Keratinocyte (primary cell): Measurements from ENCODE around the gene NCOR1. TPM values are rescaled to one million over a fixed set of nuclear protein-coding genes. Genes with fewer than 3 reads are reported as not detected.

ENCODE experiments used
- DNase-seq: peaks from one replicate; pipeline ENCODE4 v3.0.0-alpha.2; 2011; ENCODE audit warnings: low read depth, missing footprints, low spot score
- FAIRE-seq: peaks from 2 replicates; lab custom pipeline; 2011; peaks lifted over from hg19 to GRCh38; lab: Jason Lieb, UNC
- H2AFZ ChIP-seq: 2 replicates; pipeline ENCODE4 v1.6.0; 2012; ENCODE audit warnings: low read length, control low read depth, inconsistent platforms; ENCODE audit not compliant: control insufficient read depth
- H3K27ac ChIP-seq: 2 replicates; pipeline ENCODE4 v1.5.1; 2011; ENCODE audit warnings: low read length; ENCODE audit not compliant: control insufficient read depth, insufficient read depth
- H3K27me3 ChIP-seq: 3 replicates; pipeline ENCODE4 v1.6.0; 2011; ENCODE audit warnings: low read length; ENCODE audit not compliant: control insufficient read depth, insufficient read depth; ENCODE audit errors: extremely low read depth
- H3K36me3 ChIP-seq, 2 experiments: 2 replicates in 1 of 2; 3 replicates in 1 of 2; pipeline ENCODE4 v1.5.1; 2011; ENCODE audit warnings: low read length in 2 of 2, mild to moderate bottlenecking in 1 of 2; ENCODE audit not compliant: control insufficient read depth in 2 of 2, insufficient read depth in 2 of 2; ENCODE audit errors: extremely low read depth in 1 of 2
- H3K4me1 ChIP-seq: 3 replicates; pipeline ENCODE4 v1.5.1; 2011; ENCODE audit warnings: low read length; ENCODE audit not compliant: control insufficient read depth, insufficient read depth; ENCODE audit errors: extremely low read depth
- H3K4me2 ChIP-seq: 3 replicates; pipeline ENCODE4 v1.6.0; 2011; ENCODE audit warnings: low read depth, low read length; ENCODE audit not compliant: control insufficient read depth, insufficient read depth; ENCODE audit errors: extremely low read depth
- H3K4me3 ChIP-seq, 3 experiments: fragments of 200-600 bp in 1 of 3; sonication (generic) in 1 of 3; 2 replicates in 2 of 3; 3 replicates in 1 of 3; pipeline ENCODE4 v1.5.1; 2011 to 2016; ENCODE audit warnings: low read length in 3 of 3, mild to moderate bottlenecking in 3 of 3, control low read depth in 2 of 3, inconsistent platforms in 1 of 3, low read depth in 1 of 3, mixed read lengths in 1 of 3, mixed run types in 1 of 3, moderate library complexity in 1 of 3; ENCODE audit not compliant: control insufficient read depth in 2 of 3, insufficient read depth in 2 of 3; ENCODE audit errors: extremely low read depth in 1 of 3
- H3K79me2 ChIP-seq: 2 replicates; pipeline ENCODE4 v1.6.0; 2012; ENCODE audit warnings: low read length; ENCODE audit not compliant: control insufficient read depth, insufficient read depth
- H3K9ac ChIP-seq: 3 replicates; pipeline ENCODE4 v1.6.0; 2011; ENCODE audit warnings: low read length; ENCODE audit not compliant: control insufficient read depth, insufficient read depth; ENCODE audit errors: extremely low read depth
- H3K9me1 ChIP-seq: 3 replicates; pipeline ENCODE4 v1.6.0; 2011; ENCODE audit warnings: low read length; ENCODE audit not compliant: control insufficient read depth, insufficient read depth; ENCODE audit errors: extremely low read depth
- H3K9me3 ChIP-seq: 2 replicates; pipeline ENCODE4 v1.5.1; 2012; ENCODE audit warnings: low read depth, low read length; ENCODE audit not compliant: control insufficient read depth
- H4K20me1 ChIP-seq: 3 replicates; pipeline ENCODE4 v1.6.0; 2011; ENCODE audit warnings: low read length; ENCODE audit not compliant: control insufficient read depth, insufficient read depth; ENCODE audit errors: extremely low read depth
- EZH2 ChIP-seq: IDR thresholded peaks from one replicate; pipeline ENCODE4 v1.6.1; 2012; ENCODE audit warnings: inconsistent platforms, mild to moderate bottlenecking, low read length, moderate library complexity
- dilution Hi-C: fragments of 300-500 bp; cut with MboI; formaldehyde crosslinking; loops from one replicate; pipeline ENCODE4 v1.7.0; 2020; ENCODE audit warnings: low sequenced_read_pairs; ENCODE audit not compliant: extremely low pct_ligation_motif_present
- polyA plus RNA-seq, 5 experiments: library from polyadenylated mRNA; depleted of rRNA in 3 of 5; stranded (reverse) in 3 of 5; stranded (forward) in 1 of 5; unstranded in 1 of 5; fragments of >200 nt; gene quantifications; 1 replicate in 1 of 5; 2 replicates in 3 of 5; 3 replicates in 1 of 5; pipeline versions ENCODE4 v1.2.1 to v1.2.3, GENCODE V29; 2011 to 2012; ENCODE audit warnings: missing spikeins in 2 of 5, low read depth in 1 of 5, low replicate concordance in 1 of 5
- TF ChIP-seq, protein P1 (sequence below), 3 experiments: IDR thresholded peaks in 1 of 3; conservative IDR thresholded peaks in 1 of 3; optimal IDR thresholded peaks in 1 of 3; 2 replicates in 2 of 3; 3 replicates in 1 of 3; pipeline versions ENCODE3 to v1.5.1; 2011; ENCODE audit warnings: low read length in 3 of 3, mild to moderate bottlenecking in 3 of 3, moderate library complexity in 2 of 3, control low read depth in 1 of 3, inconsistent platforms in 1 of 3; ENCODE audit not compliant: insufficient read depth in 2 of 3; ENCODE audit errors: extremely low read depth in 1 of 3

The NCOR1 gene
- polyA plus RNA-seq, 1 donor (not counting 4 experiments of a cell fraction or from before 2014, with no cell fraction given): 59.8 TPM

- H3K36me3 ChIP-seq: peaks cover 23 to 24% of the 10 kb centered on the region in 2 experiments
- dilution Hi-C loops: no loop called here
Measured at GRCh38 chr17:16048811-16049449, 166.4 kb downstream of the NCOR1 start.

DNA sequence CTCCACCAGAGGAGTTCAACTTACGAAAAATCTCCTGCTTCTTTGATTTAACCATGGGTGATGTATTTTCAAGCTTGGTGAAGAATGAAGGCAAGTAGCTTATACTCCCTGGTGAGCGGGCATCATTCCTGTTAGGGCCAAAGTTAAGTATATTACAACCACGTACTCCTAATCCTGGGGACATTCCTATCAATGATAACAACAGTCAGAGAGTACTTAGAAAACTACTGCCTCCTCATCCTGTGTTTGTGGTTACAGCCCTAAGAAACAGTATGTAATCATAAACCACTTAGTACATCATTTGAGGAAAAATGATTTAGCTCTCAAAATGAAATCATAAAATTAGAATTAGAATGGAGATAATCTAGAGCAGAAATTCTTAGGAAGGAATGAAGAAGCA is 168.4 kb downstream of the NCOR1 start:
- DNase-seq (no peak), FAIRE-seq (no peak)
- Histone ChIP-seq H3K9me1 (no peaks in the 10 kb centered on the region), H3K4me3 (no peak overlapping the region), H3K4me1 (no peaks in the 10 kb centered on the region), H2AFZ (no peak overlapping the region), H3K79me2 (peaks cover 3% of the 10 kb centered on the region), H3K27ac (no peak overlapping the region), H3K36me3 (peaks cover 29 to 33% of the 10 kb centered on the region in 2 experiments), H3K9me3 (no peaks in the 10 kb centered on the region), H3K9ac (no peak overlapping the region), H4K20me1 (no peaks in the 10 kb centered on the region), H3K27me3 (no peaks in the 10 kb centered on the region), H3K4me2 (no peak overlapping the region)
- dilution Hi-C loops: no loop called here
- TF ChIP-seq, protein P1, sequence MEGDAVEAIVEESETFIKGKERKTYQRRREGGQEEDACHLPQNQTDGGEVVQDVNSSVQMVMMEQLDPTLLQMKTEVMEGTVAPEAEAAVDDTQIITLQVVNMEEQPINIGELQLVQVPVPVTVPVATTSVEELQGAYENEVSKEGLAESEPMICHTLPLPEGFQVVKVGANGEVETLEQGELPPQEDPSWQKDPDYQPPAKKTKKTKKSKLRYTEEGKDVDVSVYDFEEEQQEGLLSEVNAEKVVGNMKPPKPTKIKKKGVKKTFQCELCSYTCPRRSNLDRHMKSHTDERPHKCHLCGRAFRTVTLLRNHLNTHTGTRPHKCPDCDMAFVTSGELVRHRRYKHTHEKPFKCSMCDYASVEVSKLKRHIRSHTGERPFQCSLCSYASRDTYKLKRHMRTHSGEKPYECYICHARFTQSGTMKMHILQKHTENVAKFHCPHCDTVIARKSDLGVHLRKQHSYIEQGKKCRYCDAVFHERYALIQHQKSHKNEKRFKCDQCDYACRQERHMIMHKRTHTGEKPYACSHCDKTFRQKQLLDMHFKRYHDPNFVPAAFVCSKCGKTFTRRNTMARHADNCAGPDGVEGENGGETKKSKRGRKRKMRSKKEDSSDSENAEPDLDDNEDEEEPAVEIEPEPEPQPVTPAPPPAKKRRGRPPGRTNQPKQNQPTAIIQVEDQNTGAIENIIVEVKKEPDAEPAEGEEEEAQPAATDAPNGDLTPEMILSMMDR (optimal IDR thresholded peaks at IDR 0.05 in 1 of 3, IDR thresholded peaks at IDR 0.05 in 1 of 3, conservative IDR thresholded peaks at IDR 0.05 in 1 of 3; ENCODE audit: extremely low read depth in 1 of 3, insufficient read depth in 2 of 3, low read length in 3 of 3): no peak

More at GRCh38 chr17:16048811-16049449, 166.4 kb downstream of the NCOR1 start:
- no peak overlapping the region for H3K4me2 ChIP-seq
- H4K20me1 ChIP-seq: no peaks in the 10 kb centered on the region
- no peaks in the 10 kb centered on the region for H3K9me1 ChIP-seq
- no peaks in the 10 kb centered on the region for H3K9me3 ChIP-seq
- no peak overlapping the region for H3K4me3 ChIP-seq
- H3K79me2 ChIP-seq: peaks cover 5% of the 10 kb centered on the region
- H3K27me3 ChIP-seq: no peaks in the 10 kb centered on the region
- DNase-seq (no peak), FAIRE-seq (no peak)
- no peak overlapping the region for H2AFZ ChIP-seq
- no peak for TF ChIP-seq EZH2
- TF ChIP-seq, protein P1 (optimal IDR thresholded peaks at IDR 0.05 in 1 of 3, IDR thresholded peaks at IDR 0.05 in 1 of 3, conservative IDR thresholded peaks at IDR 0.05 in 1 of 3; ENCODE audit: extremely low read depth in 1 of 3, insufficient read depth in 2 of 3, low read length in 3 of 3): no peak
- no peaks in the 10 kb centered on the region for H3K4me1 ChIP-seq
- H3K9ac ChIP-seq: no peak overlapping the region
- no peak overlapping the region for H3K27ac ChIP-seq
